HG02759 (cell line): ENCODE results near the gene MPEG1.

ENCODE experiments used
- ATAC-seq: cut with Tn5 transposase; IDR thresholded peaks from one replicate; pipeline ENCODE4 v1.9.1; 2021; ENCODE audit warnings: mild to moderate bottlenecking, moderate library complexity; ENCODE audit not compliant: unreplicated experiment

Gene MPEG1

DNA sequence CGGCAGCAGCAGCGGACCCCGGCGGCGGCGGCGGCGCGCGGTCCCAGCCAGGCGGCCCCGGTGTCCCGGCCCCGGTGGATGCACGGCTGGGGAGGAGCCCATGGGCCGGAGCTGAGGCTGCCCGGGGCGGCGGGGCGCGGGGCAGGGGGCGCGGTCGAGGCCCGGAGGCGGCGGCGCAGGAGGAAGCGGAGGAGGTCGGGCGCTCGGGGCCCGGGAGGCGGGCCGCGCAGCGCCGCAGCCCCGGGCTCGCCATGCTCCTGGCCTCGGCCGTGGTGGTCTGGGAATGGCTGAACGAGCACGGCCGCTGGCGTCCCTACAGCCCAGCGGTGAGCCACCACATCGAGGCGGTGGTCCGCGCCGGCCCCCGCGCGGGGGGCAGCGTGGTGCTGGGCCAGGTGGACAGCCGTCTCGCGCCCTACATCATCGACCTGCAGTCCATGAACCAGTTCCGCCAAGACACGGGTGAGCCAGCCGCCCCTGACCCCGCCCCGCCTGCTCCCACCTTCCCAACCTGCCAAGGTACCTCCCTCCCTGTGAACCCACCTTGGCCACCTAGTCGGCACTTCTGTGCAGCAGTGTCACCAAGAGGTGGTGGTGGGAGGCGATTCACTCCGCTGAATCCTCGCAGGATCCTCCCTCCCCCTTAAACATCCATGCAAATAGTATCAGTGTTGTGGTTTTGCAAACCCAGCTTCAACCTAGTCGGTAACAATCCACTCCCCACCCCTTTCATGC, 40.2 kb downstream of the MPEG1 start:
- ATAC-seq, result peak; percentile 33

DNA sequence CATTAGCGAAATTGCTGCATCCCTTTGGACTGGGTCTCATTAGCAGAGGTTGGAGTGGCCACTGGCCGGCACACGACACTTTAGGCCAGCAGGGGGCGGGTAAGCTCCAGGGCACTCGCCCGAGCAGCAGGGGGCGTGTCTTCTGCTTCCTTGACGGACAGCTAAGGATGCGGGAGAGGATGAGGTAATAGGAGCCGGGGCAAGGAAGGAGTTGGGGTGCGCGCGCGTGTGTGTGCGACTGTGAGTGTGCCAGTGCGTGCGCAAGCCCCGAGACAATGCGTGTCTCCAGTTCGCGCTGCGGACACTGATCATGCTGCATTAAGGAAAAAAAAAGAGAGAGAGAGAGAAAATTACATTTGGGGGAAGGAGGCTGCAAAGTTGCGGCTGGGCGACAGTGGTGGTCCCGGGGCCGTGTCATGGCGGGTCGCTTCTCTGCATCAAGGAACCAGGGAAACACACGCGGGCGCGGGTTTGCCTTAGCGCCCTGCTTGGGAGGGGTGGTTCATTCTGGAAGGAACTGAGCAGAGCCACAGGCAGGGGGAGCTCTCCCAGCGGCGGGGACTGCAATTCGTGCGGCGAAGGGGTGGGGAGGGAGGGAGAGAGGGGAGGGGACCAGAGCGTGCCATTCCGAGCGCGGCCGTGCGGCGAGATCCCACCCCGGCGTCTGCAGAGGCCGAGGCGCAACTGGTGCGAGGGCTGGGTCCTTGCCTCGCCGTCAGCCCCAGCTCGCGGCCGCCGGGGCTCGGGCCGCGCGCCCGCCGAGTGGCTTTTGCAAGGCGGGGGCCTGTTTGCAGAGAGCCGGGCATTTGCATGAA, 41.0 kb downstream of the MPEG1 start, which contains the start of gene DTX4:
Gene DTX4 (plus strand): TSS at position 625 of the 815 bp plus-strand sequence. CDS start 464 bp downstream, outside the sequence.
- ATAC-seq, result peak; percentile 76

DNA sequence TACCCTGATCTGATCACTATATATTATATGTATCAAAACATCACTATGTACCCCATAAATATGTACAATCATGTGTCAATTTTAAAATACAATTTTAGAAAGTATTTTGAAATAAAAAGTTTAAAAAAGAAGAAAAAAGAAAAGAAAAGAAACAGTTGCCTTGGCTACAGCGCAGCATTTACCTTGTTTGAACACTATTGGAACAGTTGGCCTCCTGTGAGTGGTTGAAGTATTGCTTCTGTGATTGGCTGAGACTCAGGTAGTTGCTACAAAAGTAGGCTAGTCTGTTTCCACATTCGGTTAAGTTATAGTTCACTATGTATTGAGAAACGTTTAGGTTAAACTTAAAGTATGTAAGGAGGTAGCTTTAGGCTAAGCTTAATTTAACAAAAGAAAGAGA, 48.7 kb downstream of the MPEG1 start:
- ATAC-seq, result no peak
